ENCODE data around the gene CT55.

Gene CT55

GRCh38 chrX:135109554-135109953, 61.6 kb downstream of the CT55 start:
- in situ Hi-C loops (cut with MboI; ENCODE audit: low pct_unique_long_range_greater_than_20kb, low sequenced_read_pairs): no loop called here
- no peak for DNase-seq
